ENCODE data around the gene WWC2. TPM values are rescaled to one million over a fixed set of nuclear protein-coding genes. Genes with fewer than 3 reads are reported as not detected.

WWC2 gene
- total RNA-seq, 1 donor from 2014 or later = 0.47 TPM

GRCh38 chr4:183071222-183071621, 27.8 kb upstream of the WWC2 start:
- ATAC-seq (ENCODE audit: low read depth) (no peak), DNase-seq (no peak)
- intact Hi-C loops (cut with micrococcal nuclease) = no loop called here
- ChIA-PET CTCF (no interaction called here), POLR2A (no interaction called here)
- H3K27ac Mint-ChIP-seq = no peak overlapping the region
- H3K4me1 Mint-ChIP-seq = no peaks in the 10 kb centered on the region
- TF ChIP-seq, protein P1, sequence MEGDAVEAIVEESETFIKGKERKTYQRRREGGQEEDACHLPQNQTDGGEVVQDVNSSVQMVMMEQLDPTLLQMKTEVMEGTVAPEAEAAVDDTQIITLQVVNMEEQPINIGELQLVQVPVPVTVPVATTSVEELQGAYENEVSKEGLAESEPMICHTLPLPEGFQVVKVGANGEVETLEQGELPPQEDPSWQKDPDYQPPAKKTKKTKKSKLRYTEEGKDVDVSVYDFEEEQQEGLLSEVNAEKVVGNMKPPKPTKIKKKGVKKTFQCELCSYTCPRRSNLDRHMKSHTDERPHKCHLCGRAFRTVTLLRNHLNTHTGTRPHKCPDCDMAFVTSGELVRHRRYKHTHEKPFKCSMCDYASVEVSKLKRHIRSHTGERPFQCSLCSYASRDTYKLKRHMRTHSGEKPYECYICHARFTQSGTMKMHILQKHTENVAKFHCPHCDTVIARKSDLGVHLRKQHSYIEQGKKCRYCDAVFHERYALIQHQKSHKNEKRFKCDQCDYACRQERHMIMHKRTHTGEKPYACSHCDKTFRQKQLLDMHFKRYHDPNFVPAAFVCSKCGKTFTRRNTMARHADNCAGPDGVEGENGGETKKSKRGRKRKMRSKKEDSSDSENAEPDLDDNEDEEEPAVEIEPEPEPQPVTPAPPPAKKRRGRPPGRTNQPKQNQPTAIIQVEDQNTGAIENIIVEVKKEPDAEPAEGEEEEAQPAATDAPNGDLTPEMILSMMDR (IDR thresholded peaks at IDR 0.05) = no peak
- H3K36me3 Mint-ChIP-seq (ENCODE audit: low read depth) = no peaks in the 10 kb centered on the region
- no peak overlapping the region for H3K4me3 Mint-ChIP-seq
- H3K9me3 Mint-ChIP-seq = peaks cover 22% of the 10 kb centered on the region
- H3K27me3 Mint-ChIP-seq = peaks cover 10% of the 10 kb centered on the region

GRCh38 chr4:183072176-183072575, 26.9 kb upstream of the WWC2 start:
- TF ChIP-seq, protein P1 (IDR thresholded peaks at IDR 0.05) = no peak
- POLR2A ChIA-PET = no interaction called here
- DNase-seq = no peak
- intact Hi-C loops (cut with micrococcal nuclease) = loop anchor here (2.0 kb wide), 1 partner anchor 133 kb away; no protein-coding TSS in a partner anchor
- Mint-ChIP-seq H3K27me3 (peaks cover 7% of the 10 kb centered on the region), H3K36me3 (ENCODE audit: low read depth) (no peaks in the 10 kb centered on the region), H3K9me3 (peaks cover 20% of the 10 kb centered on the region), H3K4me1 (no peaks in the 10 kb centered on the region), H3K4me3 (no peak overlapping the region), H3K27ac (no peak overlapping the region)
- no peak for ATAC-seq (ENCODE audit: low read depth)
- CTCF ChIA-PET = interaction anchor here (1.5 to 4.0 kb wide), 2 partner anchors 184 to 190 kb away, joined by 4 to 23 read pairs; no protein-coding TSS in a partner anchor

DNA sequence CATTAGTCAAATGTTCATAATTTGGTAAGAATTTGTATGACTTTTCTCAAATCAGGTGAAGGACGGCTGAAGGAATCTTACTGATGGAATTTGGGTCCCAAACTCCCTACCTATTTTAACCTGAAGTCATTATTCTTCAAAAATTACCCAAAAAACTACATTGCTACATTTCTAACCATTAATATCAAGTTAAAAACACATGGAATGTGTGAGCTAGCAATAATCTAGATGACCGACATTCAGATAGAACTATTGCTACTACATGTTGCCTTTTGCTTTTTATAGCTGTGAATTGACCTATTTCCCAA, 25.3 kb upstream of the WWC2 start:
- ATAC-seq (ENCODE audit: low read depth) = no peak
- intact Hi-C loops (cut with micrococcal nuclease) = loop anchor here (1.0 to 2.0 kb wide), 4 partner anchors 135 to 334 kb away; no protein-coding TSS in a partner anchor
- CTCF ChIA-PET = interaction anchor here (1.1 to 4.0 kb wide), 11 partner anchors 9 to 334 kb away, joined by 3 to 23 read pairs (median 4); no protein-coding TSS in a partner anchor
- no peaks in the 10 kb centered on the region for H3K36me3 Mint-ChIP-seq (ENCODE audit: low read depth)
- H3K4me1 Mint-ChIP-seq = no peaks in the 10 kb centered on the region
- H3K27me3 Mint-ChIP-seq = peaks cover 7% of the 10 kb centered on the region
- DNase-seq = no peak
- H3K4me3 Mint-ChIP-seq = no peak overlapping the region
- POLR2A ChIA-PET = no interaction called here
- H3K27ac Mint-ChIP-seq = no peak overlapping the region
- H3K9me3 Mint-ChIP-seq = peaks cover 14% of the 10 kb centered on the region
- TF ChIP-seq, protein P1 (IDR thresholded peaks at IDR 0.05) = peak; percentile 18

DNA sequence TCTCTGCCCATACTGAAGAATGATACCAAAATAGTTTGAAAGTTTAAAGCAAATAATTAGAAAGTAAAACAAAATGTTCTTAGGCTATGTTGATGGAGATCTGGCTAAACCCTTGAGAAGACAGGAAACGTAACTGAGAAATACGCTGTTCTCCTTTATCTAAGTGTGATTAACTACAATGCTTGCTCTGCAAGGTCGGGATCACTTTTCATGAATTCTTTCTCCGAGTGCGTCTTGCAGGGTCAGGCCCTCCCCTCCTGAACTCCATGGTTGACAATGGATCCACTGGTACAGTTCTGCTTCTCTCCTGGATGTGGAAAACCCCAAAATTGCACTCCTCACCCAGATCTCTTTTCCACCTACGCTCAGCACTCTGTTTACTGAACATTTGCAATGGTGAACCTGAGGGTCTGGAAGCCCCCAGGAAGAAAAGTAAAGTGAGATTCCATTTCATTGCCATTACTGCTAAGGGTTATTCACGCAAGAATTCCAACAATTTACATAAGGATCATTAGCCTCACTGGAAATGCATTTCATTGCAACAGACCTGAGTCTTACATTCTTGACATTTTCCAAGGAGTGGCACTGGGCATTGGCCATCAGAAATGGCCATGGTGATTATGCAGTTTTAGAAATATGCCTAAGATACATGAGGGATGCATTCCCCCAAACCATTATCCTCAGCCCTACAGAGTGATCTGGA, 24.6 kb upstream of the WWC2 start:
- ATAC-seq (ENCODE audit: low read depth) = no peak
- Mint-ChIP-seq H3K27me3 (peaks cover 7% of the 10 kb centered on the region), H3K9me3 (peaks cover 15% of the 10 kb centered on the region), H3K36me3 (ENCODE audit: low read depth) (no peaks in the 10 kb centered on the region), H3K27ac (no peak overlapping the region), H3K4me1 (no peaks in the 10 kb centered on the region), H3K4me3 (no peak overlapping the region)
- intact Hi-C loops (cut with micrococcal nuclease) = no loop called here
- TF ChIP-seq, protein P1 (IDR thresholded peaks at IDR 0.05) = no peak
- CTCF ChIA-PET = interaction anchor here (0.8 to 4.0 kb wide), 11 partner anchors 8 to 333 kb away, joined by 3 to 23 read pairs (median 4); no protein-coding TSS in a partner anchor
- POLR2A ChIA-PET = no interaction called here
- no peak for DNase-seq

GRCh38 chr4:183078634-183079033, 20.4 kb upstream of the WWC2 start:
- peaks cover 2% of the 10 kb centered on the region for H3K9me3 Mint-ChIP-seq
- intact Hi-C loops (cut with micrococcal nuclease) = no loop called here
- H3K4me1 Mint-ChIP-seq = no peaks in the 10 kb centered on the region
- TF ChIP-seq, protein P1 (IDR thresholded peaks at IDR 0.05) = no peak
- POLR2A ChIA-PET = interaction anchor here (0.7 kb wide), 1 partner anchor 167 kb away, joined by 4 read pairs; no protein-coding TSS in a partner anchor
- peaks cover 7% of the 10 kb centered on the region for H3K27me3 Mint-ChIP-seq
- DNase-seq = no peak
- no peak overlapping the region for H3K4me3 Mint-ChIP-seq
- H3K36me3 Mint-ChIP-seq (ENCODE audit: low read depth) = no peaks in the 10 kb centered on the region
- CTCF ChIA-PET = no interaction called here
- no peak for ATAC-seq (ENCODE audit: low read depth)
- H3K27ac Mint-ChIP-seq = no peak overlapping the region
